ENCODE data around the gene NTM.
"Not testable (repeated sequence)": the region's sequence is repeated elsewhere in the genome, so short reads cannot be mapped to it uniquely, and the experiment has no call there.

NTM gene

DNA sequence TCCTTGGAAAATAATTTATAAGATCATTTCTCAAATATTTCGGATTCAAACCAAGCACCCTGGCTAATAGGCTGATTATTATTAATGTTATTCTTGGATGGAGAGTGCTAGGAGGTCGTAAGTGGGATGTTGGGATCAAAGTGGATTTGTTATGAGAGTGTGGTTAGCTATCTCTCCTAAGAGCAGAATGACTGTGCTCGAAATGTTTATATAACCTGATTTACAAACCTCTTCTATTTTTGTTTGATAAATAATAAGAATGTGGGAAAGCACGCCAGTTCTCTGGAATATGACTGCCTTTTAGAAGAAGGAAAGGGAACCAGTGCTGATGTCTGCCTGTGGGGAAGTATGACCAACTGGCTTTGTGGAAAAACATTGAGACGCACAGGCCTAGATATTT, 527.5 kb downstream of the NTM start:
- peaks cover 9% of the 10 kb centered on the region for H3K4me1 Mint-ChIP-seq (ENCODE audit: low read depth)
- H3K27ac Mint-ChIP-seq, result no peak overlapping the region
- peaks cover 26% of the 10 kb centered on the region for H3K27me3 Mint-ChIP-seq
- no peaks in the 10 kb centered on the region for H3K9me3 Mint-ChIP-seq
- H3K4me3 Mint-ChIP-seq, result no peak overlapping the region
- intact Hi-C loops (cut with micrococcal nuclease), result no loop called here
- H3K36me3 Mint-ChIP-seq (ENCODE audit: low read depth), result no peaks in the 10 kb centered on the region

- Mint-ChIP-seq H3K9me3 (no peaks in the 10 kb centered on the region), H3K27me3 (peaks cover 28% of the 10 kb centered on the region), H3K4me3 (no peak overlapping the region), H3K4me1 (ENCODE audit: low read depth) (peaks cover 9% of the 10 kb centered on the region), H3K27ac (no peak overlapping the region), H3K36me3 (ENCODE audit: low read depth) (no peaks in the 10 kb centered on the region)
- intact Hi-C loops (cut with micrococcal nuclease), result no loop called here
Measured at GRCh38 chr11:131898949-131899348, 528.5 kb downstream of the NTM start.

GRCh38 chr11:131899950-131900580, 529.6 kb downstream of the NTM start:
- intact Hi-C loops (cut with micrococcal nuclease), result no loop called here
- Mint-ChIP-seq H3K4me3 (no peak overlapping the region), H3K9me3 (no peaks in the 10 kb centered on the region), H3K27me3 (peaks cover 25% of the 10 kb centered on the region), H3K27ac (no peak overlapping the region), H3K4me1 (ENCODE audit: low read depth) (peaks cover 9% of the 10 kb centered on the region), H3K36me3 (ENCODE audit: low read depth) (no peaks in the 10 kb centered on the region)

- peaks cover 9% of the 10 kb centered on the region for H3K4me1 Mint-ChIP-seq (ENCODE audit: low read depth)
- no peak overlapping the region for H3K4me3 Mint-ChIP-seq
- intact Hi-C loops (cut with micrococcal nuclease), result no loop called here
- H3K36me3 Mint-ChIP-seq (ENCODE audit: low read depth), result no peaks in the 10 kb centered on the region
- H3K9me3 Mint-ChIP-seq, result no peaks in the 10 kb centered on the region
- peaks cover 42% of the 10 kb centered on the region for H3K27me3 Mint-ChIP-seq
- no peak overlapping the region for H3K27ac Mint-ChIP-seq
Measured at GRCh38 chr11:131902421-131902820, 532.0 kb downstream of the NTM start.

GRCh38 chr11:131903074-131903473, 532.7 kb downstream of the NTM start:
- Mint-ChIP-seq H3K9me3 (no peaks in the 10 kb centered on the region), H3K27ac (no peak overlapping the region), H3K36me3 (ENCODE audit: low read depth) (no peaks in the 10 kb centered on the region), H3K4me1 (ENCODE audit: low read depth) (peaks cover 9% of the 10 kb centered on the region), H3K4me3 (no peak overlapping the region), H3K27me3 (peaks cover 49% of the 10 kb centered on the region)
- intact Hi-C loops (cut with micrococcal nuclease), result no loop called here

DNA sequence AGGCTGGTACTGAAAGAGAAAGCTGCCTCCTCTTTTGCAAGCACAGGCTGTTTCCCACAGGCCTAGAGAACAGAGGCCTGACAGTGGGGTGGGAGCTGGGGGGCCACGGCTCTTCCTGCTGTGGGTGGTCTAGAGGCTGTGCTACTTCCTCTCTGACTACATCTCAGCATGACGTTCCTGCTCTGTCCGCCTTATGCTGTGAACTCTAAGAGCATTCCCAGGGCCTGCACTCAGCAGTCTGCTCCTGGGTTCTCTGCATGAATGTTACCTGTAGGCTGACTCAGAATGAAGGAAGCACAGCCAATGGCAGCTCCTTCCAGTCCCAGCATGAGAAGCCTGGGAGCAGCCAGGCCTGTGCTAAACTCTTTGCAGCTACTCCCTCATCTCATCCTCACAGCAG, 534.3 kb downstream of the NTM start:
- no peaks in the 10 kb centered on the region for H3K9me3 Mint-ChIP-seq
- H3K4me3 Mint-ChIP-seq, result no peak overlapping the region
- no peaks in the 10 kb centered on the region for H3K36me3 Mint-ChIP-seq (ENCODE audit: low read depth)
- H3K27ac Mint-ChIP-seq, result no peak overlapping the region
- H3K4me1 Mint-ChIP-seq (ENCODE audit: low read depth), result peaks cover 9% of the 10 kb centered on the region
- H3K27me3 Mint-ChIP-seq, result peaks cover 61% of the 10 kb centered on the region
- intact Hi-C loops (cut with micrococcal nuclease), result no loop called here

- intact Hi-C loops (cut with micrococcal nuclease), result no loop called here
- H3K4me3 Mint-ChIP-seq, result no peak overlapping the region
- peaks cover 11% of the 10 kb centered on the region for H3K4me1 Mint-ChIP-seq (ENCODE audit: low read depth)
- H3K36me3 Mint-ChIP-seq (ENCODE audit: low read depth), result no peaks in the 10 kb centered on the region
- H3K9me3 Mint-ChIP-seq, result no peaks in the 10 kb centered on the region
- H3K27ac Mint-ChIP-seq, result no peak overlapping the region
- H3K27me3 Mint-ChIP-seq, result peaks cover 71% of the 10 kb centered on the region
Measured at GRCh38 chr11:131906963-131907362, 536.5 kb downstream of the NTM start.

GRCh38 chr11:131907371-131907770, 537.0 kb downstream of the NTM start:
- Mint-ChIP-seq H3K4me3 (no peak overlapping the region), H3K27ac (no peak overlapping the region), H3K9me3 (no peaks in the 10 kb centered on the region)

DNA sequence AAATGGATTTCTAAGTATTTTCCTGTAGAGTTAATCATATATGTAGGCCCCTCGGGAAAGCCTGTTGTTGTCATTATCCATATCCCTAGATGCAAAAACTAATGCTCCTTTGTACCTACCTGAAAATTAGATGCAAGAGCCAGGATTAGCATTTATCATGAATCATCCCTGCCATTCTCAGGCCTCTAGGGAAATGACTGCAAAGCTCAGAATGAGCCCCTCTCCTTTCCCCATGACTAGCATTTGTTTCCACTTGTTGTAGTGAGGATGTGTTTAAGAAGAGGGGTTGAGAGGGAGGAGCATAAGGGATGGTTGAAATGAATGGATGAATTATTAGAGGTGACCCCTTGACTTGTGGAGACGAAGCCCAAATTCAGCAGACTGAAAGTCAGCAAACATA, 537.9 kb downstream of the NTM start:
- peaks cover 78% of the 10 kb centered on the region for H3K27me3 Mint-ChIP-seq

More at GRCh38 chr11:131907371-131907770, 537.0 kb downstream of the NTM start:
- peaks cover 73% of the 10 kb centered on the region for H3K27me3 Mint-ChIP-seq
- H3K36me3 Mint-ChIP-seq (ENCODE audit: low read depth), result no peaks in the 10 kb centered on the region
- intact Hi-C loops (cut with micrococcal nuclease), result no loop called here
- H3K4me1 Mint-ChIP-seq (ENCODE audit: low read depth), result peaks cover 11% of the 10 kb centered on the region

DNA sequence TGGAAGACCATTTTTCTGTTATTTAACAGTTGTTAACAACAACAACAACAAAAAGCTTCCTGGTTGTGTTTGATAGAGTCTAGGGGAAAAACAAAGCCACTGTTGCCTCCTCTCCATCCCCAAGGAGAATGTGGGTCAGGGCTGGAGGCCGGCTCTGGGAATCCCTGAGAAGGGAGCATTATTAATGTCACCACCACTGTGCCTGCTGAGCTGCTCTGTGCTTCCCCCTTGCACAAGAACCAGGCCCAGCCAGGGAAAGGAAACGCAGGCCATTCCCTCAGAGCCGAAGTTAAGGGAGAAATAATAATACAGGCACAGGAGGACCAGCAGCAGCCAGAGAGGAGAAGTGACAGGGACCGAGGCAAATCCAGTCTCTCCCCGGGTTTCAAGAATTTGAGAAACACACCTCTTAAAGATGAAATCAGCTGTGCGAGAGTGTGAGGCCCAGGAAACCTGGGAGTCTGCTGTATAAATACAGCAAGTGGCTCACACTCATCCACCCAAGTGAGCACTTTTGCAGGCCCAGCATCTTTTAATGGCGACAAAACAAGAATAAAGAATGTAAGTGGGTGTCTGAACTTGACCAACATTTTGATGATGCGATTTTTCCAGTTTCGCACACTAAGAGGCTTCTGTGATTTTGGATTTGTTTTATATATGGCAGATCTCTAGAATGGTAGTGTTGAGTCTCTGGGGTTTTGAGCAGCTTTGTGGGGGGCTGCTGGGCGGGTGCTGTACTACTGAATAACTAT, 539.2 kb downstream of the NTM start:
- Mint-ChIP-seq H3K36me3 (ENCODE audit: low read depth) (no peaks in the 10 kb centered on the region), H3K27ac (no peak overlapping the region)
- intact Hi-C loops (cut with micrococcal nuclease), result no loop called here

More for the DNA sequence above, 537.9 kb downstream of the NTM start:
- Mint-ChIP-seq H3K27ac (no peak overlapping the region), H3K9me3 (no peaks in the 10 kb centered on the region), H3K4me3 (no peak overlapping the region), H3K36me3 (ENCODE audit: low read depth) (no peaks in the 10 kb centered on the region), H3K4me1 (ENCODE audit: low read depth) (peaks cover 11% of the 10 kb centered on the region)
- intact Hi-C loops (cut with micrococcal nuclease), result no loop called here

DNA sequence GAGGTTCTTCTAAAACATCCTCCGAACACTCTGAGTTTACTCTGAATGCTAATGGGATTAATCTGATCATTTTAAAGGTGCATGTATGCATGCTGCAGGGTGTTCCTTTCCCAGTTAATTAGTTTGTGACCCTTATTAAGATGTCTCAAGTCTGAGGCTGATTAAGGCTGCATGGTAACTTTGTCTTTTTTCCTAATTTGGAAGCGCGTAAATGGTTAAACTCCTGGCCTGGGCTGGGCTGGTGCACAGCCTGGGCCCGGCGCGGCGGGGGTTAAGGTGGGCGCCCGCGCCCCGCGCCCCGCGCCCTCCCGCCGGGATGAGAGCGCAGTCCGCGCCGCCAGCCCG, 539.7 kb downstream of the NTM start:
- intact Hi-C loops (cut with micrococcal nuclease), result no loop called here

More for the DNA sequence above, 539.2 kb downstream of the NTM start:
- Mint-ChIP-seq H3K27me3 (peaks cover 82% of the 10 kb centered on the region), H3K9me3 (no peaks in the 10 kb centered on the region), H3K4me1 (ENCODE audit: low read depth) (peaks cover 11% of the 10 kb centered on the region), H3K4me3 (no peak overlapping the region)

GRCh38 chr11:131910523-131911387, 540.3 kb downstream of the NTM start:
- H3K4me3 Mint-ChIP-seq, result no peak overlapping the region
- H3K27me3 Mint-ChIP-seq, result peaks cover 78% of the 10 kb centered on the region

More for the DNA sequence above, 539.7 kb downstream of the NTM start:
- Mint-ChIP-seq H3K9me3 (no peaks in the 10 kb centered on the region), H3K36me3 (ENCODE audit: low read depth) (no peaks in the 10 kb centered on the region), H3K27ac (no peak overlapping the region), H3K27me3 (peaks cover 80% of the 10 kb centered on the region), H3K4me1 (ENCODE audit: low read depth) (peaks cover 11% of the 10 kb centered on the region), H3K4me3 (no peak overlapping the region)

GRCh38 chr11:131911388-131912032, 541.1 kb downstream of the NTM start:
- peaks cover 11% of the 10 kb centered on the region for H3K4me1 Mint-ChIP-seq (ENCODE audit: low read depth)

More at GRCh38 chr11:131910523-131911387, 540.3 kb downstream of the NTM start:
- Mint-ChIP-seq H3K4me1 (ENCODE audit: low read depth) (peaks cover 11% of the 10 kb centered on the region), H3K36me3 (ENCODE audit: low read depth) (no peaks in the 10 kb centered on the region), H3K9me3 (no peaks in the 10 kb centered on the region), H3K27ac (no peak overlapping the region)
- intact Hi-C loops (cut with micrococcal nuclease), result no loop called here

More at GRCh38 chr11:131911388-131912032, 541.1 kb downstream of the NTM start:
- H3K36me3 Mint-ChIP-seq (ENCODE audit: low read depth); H3K9me3 Mint-ChIP-seq; H3K4me3 Mint-ChIP-seq; H3K27ac Mint-ChIP-seq; intact Hi-C loops (cut with micrococcal nuclease): not testable (repeated sequence)
- peaks cover 75% of the 10 kb centered on the region for H3K27me3 Mint-ChIP-seq
